ENCODE results near the gene HEPACAM.
"Not testable (repeated sequence)": the region's sequence is repeated elsewhere in the genome, so short reads cannot be mapped to it uniquely, and the experiment has no call there.

- TF ChIP-seq CTCF (IDR thresholded peaks at IDR 0.05; ENCODE audit: extremely low read depth in 1 of 2, insufficient read depth in 1 of 2, low read depth in 1 of 2, low read length in 2 of 2); EZH2 (IDR thresholded peaks at IDR 0.05; ENCODE audit: borderline replicate concordance, low read depth, low read length, severe bottlenecking); JUN (IDR thresholded peaks at IDR 0.05; ENCODE audit: borderline replicate concordance, insufficient read depth, insufficient read length, low read depth): not testable (repeated sequence)
Observed at GRCh38 chr11:124968197-124968596, 32.4 kb upstream of the HEPACAM start.

Data from endothelial cell of umbilical vein (primary cell).